HepG2 (cell line): ENCODE data around the gene TSPAN11. TPM values are rescaled to one million over a fixed set of nuclear protein-coding genes. Genes with fewer than 3 reads are reported as not detected.
"Not testable (repeated sequence)": the region's sequence is repeated elsewhere in the genome, so short reads cannot be mapped to it uniquely, and the experiment has no call there.

Experiments
- ATAC-seq: fragments of 200-7000 bp; cut with Tn5 transposase; 3 replicates; pipeline ENCODE4 v1.9.1; 2020; ENCODE audit warnings: mild to moderate bottlenecking, moderate library complexity
- BruUV-seq: library from RNA; stranded (reverse); fragments of 400-500 nt; replicated peaks from 2 replicates; lab custom pipeline; 2021; lab: Mats Ljungman, UMichigan
- CTCF ChIA-PET: fragments of 300-600 bp; formaldehyde crosslinking; extraction: SDS; loops from one replicate; lab custom pipeline; 2021; ENCODE audit warnings: low total read pairs, inconsistent platforms, low intra/inter-chr PET ratio; lab: Yijun Ruan, JAX
- POLR2A ChIA-PET: fragments of 350-600 bp; sonication (Branson Sonifier 250); formaldehyde crosslinking; loops from one replicate; lab custom pipeline; 2020; ENCODE audit warnings: antibody characterized with exemption, inconsistent platforms; lab: Yijun Ruan, JAX
- DNase-seq: peaks from one replicate; pipeline ENCODE4 v3.0.0-alpha.2; 2015; ENCODE audit warnings: low spot score
- FAIRE-seq: peaks from 3 replicates; lab custom pipeline; 2011; peaks lifted over from hg19 to GRCh38; lab: Jason Lieb, UNC
- H2AFZ ChIP-seq: one replicate; pipeline ENCODE4 v1.6.1; 2011; ENCODE audit warnings: low read length, inconsistent platforms
- H3K27ac ChIP-seq: fragments of 300-600 bp; 3 replicates; pipeline ENCODE4 v1.8.0; 2011; ENCODE audit warnings: mixed run types, mild to moderate bottlenecking, mixed read lengths, low read length, inconsistent platforms; ENCODE audit not compliant: insufficient read depth; ENCODE audit errors: extremely low read length
- H3K27me3 ChIP-seq, 2 experiments: fragments of 200-600 bp in 1 of 2; 2 replicates in 1 of 2; 3 replicates in 1 of 2; pipeline versions ENCODE4 v1.6.0 to v1.8.0; 2011; ENCODE audit warnings: low read length in 2 of 2, mild to moderate bottlenecking in 2 of 2, moderate library complexity in 2 of 2, inconsistent platforms in 1 of 2; ENCODE audit not compliant: insufficient read depth in 2 of 2, control insufficient read depth in 1 of 2
- H3K36me3 ChIP-seq, 2 experiments: fragments of 200-600 bp in 1 of 2; replicated peaks in 1 of 2; 2 replicates in 1 of 2; 3 replicates in 1 of 2; pipeline versions ENCODE4 v1.5.1 to v1.8.0; 2011; ENCODE audit warnings: low read length in 2 of 2, inconsistent platforms in 1 of 2; ENCODE audit not compliant: insufficient read depth in 2 of 2, control insufficient read depth in 1 of 2
- H3K4me1 ChIP-seq: 2 replicates; pipeline ENCODE4 v1.5.1; 2012; ENCODE audit warnings: low read length, inconsistent platforms; ENCODE audit not compliant: insufficient read depth
- H3K4me2 ChIP-seq: 2 replicates; pipeline ENCODE4 v1.6.0; 2011; ENCODE audit warnings: low read depth, low read length, inconsistent platforms
- H3K4me3 ChIP-seq, 3 experiments: fragments of 200-600 bp in 1 of 3; sonication (generic), shearing (Covaris generic) in 1 of 3; replicated peaks in 1 of 3; 2 replicates each; pipeline ENCODE4 v1.5.1; 2011 to 2016; ENCODE audit warnings: low read length in 3 of 3, inconsistent platforms in 2 of 3, low read depth in 2 of 3, mild to moderate bottlenecking in 2 of 3, control low read depth in 1 of 3, mixed read lengths in 1 of 3; ENCODE audit not compliant: insufficient read depth in 1 of 3
- H3K79me2 ChIP-seq: one replicate; pipeline ENCODE4 v1.6.1; 2011; ENCODE audit warnings: low read length, inconsistent platforms; ENCODE audit not compliant: insufficient read depth
- H3K9ac ChIP-seq: 2 replicates; pipeline ENCODE4 v1.6.0; 2011; ENCODE audit warnings: mild to moderate bottlenecking, low read depth, low read length, inconsistent platforms; ENCODE audit not compliant: insufficient read depth
- H3K9me3 ChIP-seq: 2 replicates; pipeline ENCODE4 v1.5.1; 2012; ENCODE audit warnings: mild to moderate bottlenecking, low read length
- H4K20me1 ChIP-seq: 2 replicates; pipeline ENCODE4 v1.6.0; 2011; ENCODE audit warnings: inconsistent platforms, mild to moderate bottlenecking, low read length, moderate library complexity; ENCODE audit not compliant: insufficient read depth
- HOXA7 ChIP-seq: sonication (generic); formaldehyde crosslinking; IDR thresholded peaks from 2 replicates; pipeline ENCODE4 v1.8.1; 2022; ENCODE audit warnings: mild to moderate bottlenecking, missing genetic modification reagents, moderate library complexity
- SP5 ChIP-seq: IDR thresholded peaks from 2 replicates; pipeline ENCODE4 v1.6.1; 2016; ENCODE audit warnings: low read depth, borderline replicate concordance
- TOPORS ChIP-seq: sonication (generic); formaldehyde crosslinking; IDR thresholded peaks from 2 replicates; pipeline ENCODE4 v1.8.0; 2023; ENCODE audit warnings: mild to moderate bottlenecking, missing genetic modification reagents
- ZBTB42 ChIP-seq: sonication (generic); formaldehyde crosslinking; IDR thresholded peaks from 2 replicates; pipeline ENCODE4 v1.5.0; 2020; ENCODE audit warnings: mild to moderate bottlenecking, missing genetic modification reagents
- ZC3H4 ChIP-seq: sonication (generic); formaldehyde crosslinking; IDR thresholded peaks from 2 replicates; pipeline ENCODE4 v1.4.0; 2020; ENCODE audit warnings: missing genetic modification reagents, borderline replicate concordance
- ZKSCAN1 ChIP-seq: fragments of 150-350 bp; IDR thresholded peaks from 2 replicates; pipeline ENCODE4 v1.6.1; 2014; ENCODE audit warnings: low read length
- ZNF253 ChIP-seq: sonication (generic); formaldehyde crosslinking; IDR thresholded peaks from 2 replicates; pipeline ENCODE4 v1.8.0; 2022; ENCODE audit warnings: mild to moderate bottlenecking, missing genetic modification reagents, borderline replicate concordance
- WGBS: methylation state at CpG from one replicate; pipeline ENCODE4 v1.1.6; 2017; ENCODE audit warnings: low lambda C conversion rate; 5-methylcytosine and 5-hydroxymethylcytosine counted together
- in situ Hi-C: cut with HindIII; loops from 2 replicates; pipeline ENCODE4 v1.10.0; 2017; ENCODE audit warnings: low pct_unique_long_range_greater_than_20kb; ENCODE audit not compliant: extremely low pct_ligation_motif_present
- intact Hi-C: fragments of 100-400 bp; cut with micrococcal nuclease; formaldehyde crosslinking; loops from one replicate; pipeline ENCODE4 v1.10.0; 2022; ENCODE audit not compliant: unreplicated experiment
- polyA plus RNA-seq, 8 experiments: library from polyadenylated mRNA; depleted of rRNA in 3 of 8; stranded (reverse) in 7 of 8; unstranded in 1 of 8; fragments of >200 nt; fragmentation: Illumina TruSeq in 4 of 8; extraction: Trizol in 4 of 8; gene quantifications; 2 replicates each; pipeline versions ENCODE4 v1.2.1 to v1.2.3, GENCODE V29; 2011 to 2016; ENCODE audit warnings: low read depth in 4 of 8, missing spikeins in 1 of 8, mixed read lengths in 1 of 8; ENCODE audit not compliant: insufficient read depth in 1 of 8
- total RNA-seq, 5 experiments: library from RNA; depleted of rRNA; stranded (reverse); fragments of >200 nt; fragmentation: Illumina TruSeq; extraction: Trizol; gene quantifications; 2 replicates each; pipeline ENCODE4 v1.2.3, GENCODE V29; 2016; ENCODE audit warnings: low read depth in 1 of 5
- TF ChIP-seq, protein P1 (sequence below): sonication (generic); formaldehyde crosslinking; IDR thresholded peaks from 2 replicates; pipeline ENCODE4 v1.4.0; 2020; ENCODE audit warnings: missing genetic modification reagents, borderline replicate concordance
- TF ChIP-seq, protein P2 (sequence below): sonication (generic); formaldehyde crosslinking; IDR thresholded peaks from 2 replicates; pipeline ENCODE4 v1.9.0; 2022; ENCODE audit warnings: low read depth, missing genetic modification reagents

Gene TSPAN11
- total and polyA plus RNA-seq, 2 of the 13 experiments (the other 11 are each of a cell fraction or from before 2014, with no cell fraction given) = 0.01 to 0.07 TPM

DNA sequence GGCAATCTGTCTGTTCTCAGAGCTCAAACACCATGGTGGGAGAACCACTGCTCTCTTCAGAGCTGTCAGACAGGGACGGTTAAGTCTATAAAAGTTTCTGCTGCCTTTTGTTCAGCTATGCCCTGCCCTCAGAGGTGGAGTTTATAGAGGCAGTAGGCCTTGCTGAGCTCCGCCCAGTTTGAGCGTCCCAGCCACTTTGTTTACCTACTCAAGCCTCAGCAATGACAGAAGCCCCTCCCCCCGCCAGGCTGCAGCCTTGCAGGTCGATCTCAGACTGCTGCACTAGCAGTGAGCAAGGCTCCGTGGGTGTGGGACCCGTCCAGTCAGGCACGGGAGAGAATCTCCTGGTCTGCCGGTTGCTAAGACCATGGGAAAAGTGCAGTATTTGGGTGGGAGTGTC is 32.0 kb upstream of the TSPAN11 start:
- DNase-seq (peak; percentile 17), ATAC-seq (peak; percentile 61)
- H3K27ac ChIP-seq, H3K4me1 ChIP-seq, H3K36me3 ChIP-seq, H3K4me3 ChIP-seq, H2AFZ ChIP-seq, H3K9me3 ChIP-seq, H3K9ac ChIP-seq, BruUV-seq, H4K20me1 ChIP-seq, H3K79me2 ChIP-seq, POLR2A ChIA-PET, CTCF ChIA-PET: not testable (repeated sequence)
- 2% methylated on average over 8 of the region's 9 CpGs for WGBS
- H3K4me2 ChIP-seq = peak overlapping the region; percentile 7; the same call in 1 of the 2 replicates
- TF ChIP-seq, protein P1, sequence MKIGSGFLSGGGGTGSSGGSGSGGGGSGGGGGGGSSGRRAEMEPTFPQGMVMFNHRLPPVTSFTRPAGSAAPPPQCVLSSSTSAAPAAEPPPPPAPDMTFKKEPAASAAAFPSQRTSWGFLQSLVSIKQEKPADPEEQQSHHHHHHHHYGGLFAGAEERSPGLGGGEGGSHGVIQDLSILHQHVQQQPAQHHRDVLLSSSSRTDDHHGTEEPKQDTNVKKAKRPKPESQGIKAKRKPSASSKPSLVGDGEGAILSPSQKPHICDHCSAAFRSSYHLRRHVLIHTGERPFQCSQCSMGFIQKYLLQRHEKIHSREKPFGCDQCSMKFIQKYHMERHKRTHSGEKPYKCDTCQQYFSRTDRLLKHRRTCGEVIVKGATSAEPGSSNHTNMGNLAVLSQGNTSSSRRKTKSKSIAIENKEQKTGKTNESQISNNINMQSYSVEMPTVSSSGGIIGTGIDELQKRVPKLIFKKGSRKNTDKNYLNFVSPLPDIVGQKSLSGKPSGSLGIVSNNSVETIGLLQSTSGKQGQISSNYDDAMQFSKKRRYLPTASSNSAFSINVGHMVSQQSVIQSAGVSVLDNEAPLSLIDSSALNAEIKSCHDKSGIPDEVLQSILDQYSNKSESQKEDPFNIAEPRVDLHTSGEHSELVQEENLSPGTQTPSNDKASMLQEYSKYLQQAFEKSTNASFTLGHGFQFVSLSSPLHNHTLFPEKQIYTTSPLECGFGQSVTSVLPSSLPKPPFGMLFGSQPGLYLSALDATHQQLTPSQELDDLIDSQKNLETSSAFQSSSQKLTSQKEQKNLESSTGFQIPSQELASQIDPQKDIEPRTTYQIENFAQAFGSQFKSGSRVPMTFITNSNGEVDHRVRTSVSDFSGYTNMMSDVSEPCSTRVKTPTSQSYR (CRISPR knock-in tag) = peak; percentile 68; the same call in 1 of the 2 replicates
- TF ChIP-seq SP5 (CRISPR knock-in tag) = 0 out of 2 replicates have a peak, but pooled peaks have one; percentile 26
- TF ChIP-seq, all 625 proteins: peak for 2; not testable (repeated sequence) for 623
- in situ Hi-C loops, H3K27me3 ChIP-seq, intact Hi-C loops, FAIRE-seq: not testable (repeated sequence)

DNA sequence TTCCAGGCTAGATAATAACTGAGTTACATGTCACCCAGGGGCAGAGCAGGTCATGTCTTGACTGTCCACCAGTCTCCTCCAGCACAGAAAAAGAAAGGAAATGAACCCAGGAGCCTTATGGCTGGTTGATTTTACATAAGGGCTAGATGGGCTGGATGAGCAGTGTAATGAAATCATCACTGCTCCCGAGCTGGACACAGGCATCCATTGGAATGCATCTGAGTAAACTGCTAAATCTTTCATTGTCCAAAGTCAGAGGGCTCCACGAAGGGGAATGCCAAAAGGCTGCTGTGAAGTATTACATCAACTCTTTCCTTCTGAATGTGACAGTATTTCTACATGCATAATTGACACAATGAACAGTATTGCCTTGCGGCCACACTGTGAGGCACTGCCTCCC is 30.1 kb upstream of the TSPAN11 start:
- BruUV-seq = no TSS peak
- no peak for DNase-seq
- no peaks in the 10 kb centered on the region for H3K36me3 ChIP-seq
- no peak overlapping the region for H3K4me2 ChIP-seq
- no peak for TF ChIP-seq ZNF253 (CRISPR knock-in tag)
- no peak for TF ChIP-seq ZC3H4
- TF ChIP-seq TOPORS (CRISPR knock-in tag) = no peak
- no peak for TF ChIP-seq ZBTB42 (CRISPR knock-in tag)
- TF ChIP-seq, protein P2, sequence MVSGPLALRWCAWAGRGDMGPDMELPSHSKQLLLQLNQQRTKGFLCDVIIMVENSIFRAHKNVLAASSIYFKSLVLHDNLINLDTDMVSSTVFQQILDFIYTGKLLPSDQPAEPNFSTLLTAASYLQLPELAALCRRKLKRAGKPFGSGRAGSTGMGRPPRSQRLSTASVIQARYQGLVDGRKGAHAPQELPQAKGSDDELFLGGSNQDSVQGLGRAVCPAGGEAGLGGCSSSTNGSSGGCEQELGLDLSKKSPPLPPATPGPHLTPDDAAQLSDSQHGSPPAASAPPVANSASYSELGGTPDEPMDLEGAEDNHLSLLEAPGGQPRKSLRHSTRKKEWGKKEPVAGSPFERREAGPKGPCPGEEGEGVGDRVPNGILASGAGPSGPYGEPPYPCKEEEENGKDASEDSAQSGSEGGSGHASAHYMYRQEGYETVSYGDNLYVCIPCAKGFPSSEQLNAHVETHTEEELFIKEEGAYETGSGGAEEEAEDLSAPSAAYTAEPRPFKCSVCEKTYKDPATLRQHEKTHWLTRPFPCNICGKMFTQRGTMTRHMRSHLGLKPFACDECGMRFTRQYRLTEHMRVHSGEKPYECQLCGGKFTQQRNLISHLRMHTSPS (CRISPR knock-in tag) = no peak
- TF ChIP-seq ZKSCAN1 = no peak
- no peak for TF ChIP-seq HOXA7 (CRISPR knock-in tag)
- H4K20me1 ChIP-seq = no peaks in the 10 kb centered on the region
- no peak overlapping the region for H3K4me3 ChIP-seq
- in situ Hi-C loops (no loop called here), intact Hi-C loops (no loop called here)
- ChIA-PET CTCF (no interaction called here), POLR2A (no interaction called here)
- no peaks in the 10 kb centered on the region for H3K9me3 ChIP-seq
- H3K27ac ChIP-seq = no peak overlapping the region
- no peak overlapping the region for H2AFZ ChIP-seq
- no peak for FAIRE-seq
- no peaks in the 10 kb centered on the region for H3K27me3 ChIP-seq
- WGBS = 13% methylated on average over 3 of the region's 3 CpGs
- no peak overlapping the region for H3K9ac ChIP-seq
- ATAC-seq = no peak
- H3K4me1 ChIP-seq = peaks cover 10% of the 10 kb centered on the region
- no peaks in the 10 kb centered on the region for H3K79me2 ChIP-seq
